ENCODE results near the gene MSMB.

- TF ChIP-seq ZNF792 (tag by site-specific recombination; IDR thresholded peaks at IDR 0.05) (no peak), ZNF704 (tag by site-specific recombination; IDR thresholded peaks at IDR 0.05) (no peak), ZNF121 (tag by site-specific recombination; IDR thresholded peaks at IDR 0.05) (no peak), ZNF398 (tag by site-specific recombination; IDR thresholded peaks at IDR 0.05) (no peak), YY1 (tag by site-specific recombination; IDR thresholded peaks at IDR 0.05) (no peak), PATZ1 (tag by site-specific recombination; IDR thresholded peaks at IDR 0.05) (no peak), ZNF18 (tag by site-specific recombination; IDR thresholded peaks at IDR 0.05) (no peak), ZNF24 (tag by site-specific recombination; IDR thresholded peaks at IDR 0.05) (no peak), SETDB1 (IDR thresholded peaks at IDR 0.05; ENCODE audit: insufficient read length, low read length) (no peak)
- TF ChIP-seq, protein P1, sequence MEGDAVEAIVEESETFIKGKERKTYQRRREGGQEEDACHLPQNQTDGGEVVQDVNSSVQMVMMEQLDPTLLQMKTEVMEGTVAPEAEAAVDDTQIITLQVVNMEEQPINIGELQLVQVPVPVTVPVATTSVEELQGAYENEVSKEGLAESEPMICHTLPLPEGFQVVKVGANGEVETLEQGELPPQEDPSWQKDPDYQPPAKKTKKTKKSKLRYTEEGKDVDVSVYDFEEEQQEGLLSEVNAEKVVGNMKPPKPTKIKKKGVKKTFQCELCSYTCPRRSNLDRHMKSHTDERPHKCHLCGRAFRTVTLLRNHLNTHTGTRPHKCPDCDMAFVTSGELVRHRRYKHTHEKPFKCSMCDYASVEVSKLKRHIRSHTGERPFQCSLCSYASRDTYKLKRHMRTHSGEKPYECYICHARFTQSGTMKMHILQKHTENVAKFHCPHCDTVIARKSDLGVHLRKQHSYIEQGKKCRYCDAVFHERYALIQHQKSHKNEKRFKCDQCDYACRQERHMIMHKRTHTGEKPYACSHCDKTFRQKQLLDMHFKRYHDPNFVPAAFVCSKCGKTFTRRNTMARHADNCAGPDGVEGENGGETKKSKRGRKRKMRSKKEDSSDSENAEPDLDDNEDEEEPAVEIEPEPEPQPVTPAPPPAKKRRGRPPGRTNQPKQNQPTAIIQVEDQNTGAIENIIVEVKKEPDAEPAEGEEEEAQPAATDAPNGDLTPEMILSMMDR (tag by site-specific recombination; IDR thresholded peaks at IDR 0.05), result no peak
- TF ChIP-seq, protein P2, sequence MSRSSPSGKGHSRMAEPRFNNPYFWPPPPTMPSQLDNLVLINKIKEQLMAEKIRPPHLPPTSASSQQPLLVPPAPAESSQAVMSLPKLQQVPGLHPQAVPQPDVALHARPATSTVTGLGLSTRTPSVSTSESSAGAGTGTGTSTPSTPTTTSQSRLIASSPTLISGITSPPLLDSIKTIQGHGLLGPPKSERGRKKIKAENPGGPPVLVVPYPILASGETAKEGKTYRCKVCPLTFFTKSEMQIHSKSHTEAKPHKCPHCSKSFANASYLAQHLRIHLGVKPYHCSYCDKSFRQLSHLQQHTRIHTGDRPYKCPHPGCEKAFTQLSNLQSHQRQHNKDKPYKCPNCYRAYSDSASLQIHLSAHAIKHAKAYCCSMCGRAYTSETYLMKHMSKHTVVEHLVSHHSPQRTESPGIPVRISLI (tag by site-specific recombination; IDR thresholded peaks at IDR 0.05), result no peak
These were observed 48.5 kb downstream of the MSMB start for GRCh38 chr10:45997557-45997956.
